HG02763 (cell line): ENCODE results near the gene CDH2.

Experiments used
- ATAC-seq: cut with Tn5 transposase; IDR thresholded peaks from one replicate; pipeline ENCODE4 v1.9.1; 2021; ENCODE audit warnings: mild to moderate bottlenecking, moderate library complexity; ENCODE audit not compliant: unreplicated experiment

CDH2 gene

GRCh38 chr18:28091197-28091596 is 85.7 kb downstream of the CDH2 start:
- no peak for ATAC-seq

DNA sequence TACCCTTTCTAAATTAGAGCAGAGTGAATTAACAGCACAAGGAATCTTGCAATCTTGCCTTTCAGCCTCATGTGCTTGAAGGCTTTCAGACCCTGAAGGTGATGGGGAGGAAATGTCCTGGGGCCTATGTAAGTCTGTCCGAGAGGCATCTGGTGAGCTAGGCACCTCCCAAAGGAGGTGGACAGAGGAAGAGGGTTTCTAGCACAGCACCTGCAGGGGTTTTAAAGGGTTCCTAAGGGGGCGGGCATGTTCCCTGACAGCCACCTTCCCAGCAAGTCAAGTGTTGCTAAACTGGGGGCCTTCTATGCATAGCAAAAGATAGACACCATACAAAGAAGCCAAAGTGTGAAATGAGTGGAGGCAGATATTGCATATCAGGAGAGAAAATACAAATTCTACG is 88.5 kb downstream of the CDH2 start:
- ATAC-seq = no peak

- no peak for ATAC-seq
Observed at GRCh38 chr18:28086670-28087552, 90.0 kb downstream of the CDH2 start.

DNA sequence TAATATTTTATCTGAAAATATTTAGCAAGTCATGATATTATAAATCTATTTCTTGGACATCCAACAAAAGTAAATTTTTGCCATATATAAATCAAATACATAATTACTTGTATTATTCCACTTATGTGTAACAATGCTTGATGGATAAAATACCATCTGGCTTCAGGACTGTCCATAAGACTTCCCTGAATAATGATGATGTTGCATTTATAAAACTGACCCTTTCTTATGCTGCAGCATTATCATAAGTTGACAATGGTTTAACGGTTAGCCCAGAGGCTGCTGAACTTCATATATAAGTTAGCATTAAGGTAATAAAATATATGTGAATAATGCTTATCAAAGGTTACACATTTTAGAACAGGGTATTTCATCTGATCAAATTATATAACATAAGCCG is 95.4 kb downstream of the CDH2 start:
- ATAC-seq = no peak

DNA sequence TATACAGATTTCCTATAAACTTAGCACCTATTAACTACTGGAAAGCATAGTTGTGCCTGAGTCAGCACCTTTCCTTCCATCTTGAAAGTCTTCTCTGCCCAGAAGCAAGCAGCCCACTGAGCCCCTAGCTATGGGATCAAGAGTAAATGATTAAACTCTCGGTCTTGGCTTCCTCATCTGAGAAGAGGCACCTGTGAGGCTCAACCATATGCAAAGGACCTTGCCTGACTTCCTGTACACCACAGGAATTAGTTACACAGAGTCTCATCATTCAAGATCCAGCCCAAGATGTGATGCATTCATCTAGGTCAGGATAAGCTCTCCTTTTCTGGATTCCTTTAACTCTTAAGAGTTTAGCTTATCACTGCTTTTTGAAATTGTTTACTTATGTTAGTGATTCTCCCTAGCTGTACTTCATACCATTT is 96.0 kb downstream of the CDH2 start:
- ATAC-seq = no peak

GRCh38 chr18:28079883-28080282 is 97.0 kb downstream of the CDH2 start:
- ATAC-seq = no peak

DNA sequence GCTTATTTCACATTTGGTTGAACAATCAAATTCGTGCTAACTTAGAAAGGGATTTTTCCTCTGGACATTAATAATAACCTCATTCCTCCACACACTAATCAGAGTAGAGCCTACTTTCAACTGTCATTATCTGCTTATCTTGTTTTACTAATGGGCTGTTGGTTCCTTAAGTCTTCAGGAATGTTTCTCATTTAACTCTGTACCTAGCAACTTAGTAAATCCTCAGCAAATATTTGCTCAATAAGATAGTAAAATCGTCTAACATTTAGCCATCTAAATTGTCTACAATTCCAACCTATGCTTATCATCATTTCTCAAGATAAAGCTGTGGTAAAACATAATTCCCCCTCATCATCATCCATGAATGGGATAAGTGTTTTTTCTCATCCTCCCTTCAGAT is 98.1 kb downstream of the CDH2 start:
- no peak for ATAC-seq

DNA sequence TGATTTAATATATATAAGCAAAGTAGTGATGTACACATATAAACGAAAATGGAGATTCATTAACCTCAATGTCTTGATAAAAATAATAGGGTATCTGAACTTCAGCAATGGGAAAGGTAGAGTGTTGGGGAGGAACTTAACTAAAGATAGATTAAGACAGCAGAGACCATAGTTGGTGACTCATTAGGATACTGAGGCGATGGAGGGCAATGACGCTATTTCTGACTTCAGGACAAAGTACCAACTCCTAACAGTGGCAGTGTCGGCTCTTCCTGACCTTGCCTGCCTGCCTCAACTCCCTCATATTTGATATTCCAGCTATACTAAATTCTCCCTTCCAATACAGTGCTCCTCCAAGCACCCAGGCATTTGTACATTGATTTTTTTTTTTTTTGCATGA is 98.6 kb downstream of the CDH2 start:
- ATAC-seq = no peak

DNA sequence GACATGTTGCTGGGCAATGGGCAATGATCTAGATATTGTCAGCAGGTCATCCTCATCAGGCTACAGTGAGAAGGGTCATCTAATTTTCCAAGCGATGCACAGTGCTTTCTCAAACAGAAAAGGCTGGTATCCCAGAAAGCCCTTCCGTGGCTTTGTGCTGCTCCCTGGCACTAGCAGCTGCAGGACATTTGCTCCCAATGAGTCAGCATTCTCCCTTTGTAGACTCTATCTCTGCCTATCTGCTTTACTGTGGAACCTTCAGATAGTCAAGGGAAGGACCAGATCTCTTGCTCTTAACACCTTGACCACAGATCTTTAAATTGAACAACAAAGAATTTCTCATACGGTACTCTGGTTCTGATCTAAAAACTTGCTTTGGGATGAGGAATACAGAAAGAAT is 101.4 kb downstream of the CDH2 start:
- no peak for ATAC-seq

DNA sequence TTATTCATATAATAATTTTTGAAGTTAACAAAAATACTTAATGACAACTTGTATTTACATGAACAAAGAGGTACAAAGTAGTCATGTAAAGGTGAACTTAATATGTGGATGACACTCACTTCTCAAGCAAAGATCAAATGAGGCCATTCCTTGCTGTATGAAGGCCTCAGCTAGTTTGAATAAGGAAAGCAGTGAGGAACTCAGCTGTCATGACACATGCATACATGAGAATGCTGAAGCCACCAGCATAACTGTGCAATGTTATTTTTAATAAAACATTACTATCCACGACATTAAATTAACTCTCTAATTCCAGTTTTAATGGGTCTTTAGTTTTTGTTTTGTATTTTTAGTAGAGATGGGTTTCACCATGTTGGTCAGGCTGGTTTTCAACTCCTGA is 102.9 kb downstream of the CDH2 start:
- ATAC-seq = no peak

DNA sequence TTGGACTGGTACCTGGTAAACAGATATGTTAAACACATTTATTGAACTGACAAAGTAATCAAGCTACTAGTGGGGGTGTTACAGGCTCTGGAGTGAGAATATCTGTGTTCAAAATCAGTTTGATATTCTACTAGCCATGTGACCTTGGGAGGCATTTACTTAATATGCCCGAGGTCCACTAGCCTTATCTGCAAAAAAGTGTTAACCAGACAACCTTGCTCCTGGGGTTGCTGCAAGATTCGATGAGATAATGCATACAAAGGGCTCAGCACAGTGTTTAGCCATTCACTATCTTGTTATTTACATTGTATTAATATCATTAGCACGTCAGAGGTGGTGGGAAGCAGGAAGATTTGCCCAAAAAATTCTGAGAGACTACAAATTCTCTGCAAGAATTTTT is 103.3 kb downstream of the CDH2 start:
- ATAC-seq = no peak

DNA sequence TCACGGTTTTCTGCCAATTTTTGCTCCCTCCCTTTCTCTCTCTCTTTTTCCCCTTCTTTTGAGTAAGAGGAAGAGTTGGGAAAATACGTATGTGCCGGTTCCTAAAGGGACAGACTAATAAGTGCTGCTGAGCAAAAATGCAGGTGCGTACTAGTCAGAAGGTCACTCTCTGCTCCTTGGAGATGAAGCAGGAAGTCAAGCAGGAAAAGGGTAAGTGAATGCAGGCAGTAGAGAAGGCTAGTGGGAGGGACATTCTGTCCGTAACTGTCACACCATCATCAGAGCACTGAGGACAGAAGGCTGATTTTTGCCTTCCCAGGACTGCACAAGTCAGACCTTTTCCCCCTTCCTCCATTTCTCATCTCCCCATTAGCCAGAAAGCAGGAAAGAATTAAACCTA is 105.7 kb downstream of the CDH2 start:
- no peak for ATAC-seq

DNA sequence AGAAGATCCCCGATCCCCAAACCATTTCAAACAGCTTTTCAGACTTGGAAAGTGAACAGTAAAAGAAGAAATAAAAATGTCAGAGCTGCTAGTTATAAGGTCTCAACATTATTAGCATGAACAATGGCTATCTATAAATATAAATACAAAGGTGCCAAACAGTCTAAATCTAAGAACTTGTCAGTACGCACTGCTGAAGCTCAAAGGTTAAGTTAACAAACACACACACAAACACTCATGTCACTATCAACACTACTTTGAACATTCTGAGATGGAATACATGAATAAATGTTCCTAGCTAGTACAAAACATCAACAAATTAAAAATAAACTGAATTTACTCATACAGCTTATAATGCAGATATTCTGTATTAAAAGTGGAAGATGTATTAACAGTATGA is 108.7 kb downstream of the CDH2 start:
- no peak for ATAC-seq

DNA sequence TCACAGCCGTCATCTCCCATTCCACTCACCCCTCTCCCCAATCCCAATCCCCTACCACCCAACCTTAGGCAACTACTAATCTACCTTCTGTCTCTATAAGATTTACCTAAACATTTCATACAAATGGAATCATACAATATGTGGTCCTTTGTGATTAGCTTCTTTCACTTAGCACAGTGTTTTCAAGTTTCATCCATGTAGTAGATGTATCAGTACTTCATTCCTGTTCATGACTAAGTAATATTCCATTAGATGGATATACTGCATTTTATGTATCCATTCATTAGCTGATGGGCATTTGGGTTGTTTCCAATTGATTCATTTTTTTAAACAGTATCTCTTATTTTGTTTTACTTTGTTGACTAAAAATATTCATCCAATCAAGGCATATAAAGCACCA is 109.6 kb downstream of the CDH2 start:
- no peak for ATAC-seq

DNA sequence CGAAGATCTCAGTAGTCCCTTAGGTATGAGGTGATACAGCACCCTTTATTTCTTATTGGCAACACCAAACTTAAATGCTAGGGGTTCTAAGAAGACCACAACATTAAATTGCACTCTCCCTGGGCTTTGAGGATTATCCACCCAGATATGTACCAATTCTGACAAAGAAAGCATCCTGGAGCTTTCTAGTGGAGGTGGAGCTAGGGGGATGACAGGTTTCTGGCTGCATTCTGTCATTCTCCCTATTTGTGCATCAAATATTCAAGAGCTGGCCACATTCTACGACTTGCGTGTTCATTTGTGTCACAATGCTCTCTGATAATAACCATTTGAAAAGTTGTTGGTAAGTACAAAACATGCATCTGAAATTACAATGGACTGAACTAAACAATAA is 111.1 kb downstream of the CDH2 start:
- no peak for ATAC-seq

- no peak for ATAC-seq
Observed at GRCh38 chr18:28065031-28065792, 111.7 kb downstream of the CDH2 start.

- ATAC-seq = no peak
Observed at GRCh38 chr18:28063926-28064325, 113.0 kb downstream of the CDH2 start.

DNA sequence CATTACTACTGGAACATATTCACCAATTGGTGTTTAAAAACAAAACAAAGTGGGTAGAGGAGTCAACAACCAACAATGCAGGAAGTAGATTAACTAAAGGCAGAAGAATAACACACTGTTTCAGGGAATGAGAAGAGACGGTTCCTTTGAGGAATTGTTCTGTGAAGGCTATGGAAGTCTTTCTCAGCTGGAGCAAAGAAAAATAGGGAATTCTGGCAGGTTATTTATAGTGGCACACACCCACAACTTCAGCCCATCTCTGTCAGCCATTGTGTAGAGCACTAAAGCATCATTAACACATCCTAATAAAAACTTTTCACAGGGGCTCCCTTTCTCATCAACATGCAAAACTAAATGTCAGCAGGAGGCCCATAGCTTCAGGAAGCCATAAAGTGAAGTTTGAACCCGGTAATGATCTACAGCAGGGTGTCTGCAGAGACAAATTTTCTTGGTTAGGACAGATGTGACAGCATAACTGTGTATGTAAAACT is 113.6 kb downstream of the CDH2 start:
- ATAC-seq = no peak

DNA sequence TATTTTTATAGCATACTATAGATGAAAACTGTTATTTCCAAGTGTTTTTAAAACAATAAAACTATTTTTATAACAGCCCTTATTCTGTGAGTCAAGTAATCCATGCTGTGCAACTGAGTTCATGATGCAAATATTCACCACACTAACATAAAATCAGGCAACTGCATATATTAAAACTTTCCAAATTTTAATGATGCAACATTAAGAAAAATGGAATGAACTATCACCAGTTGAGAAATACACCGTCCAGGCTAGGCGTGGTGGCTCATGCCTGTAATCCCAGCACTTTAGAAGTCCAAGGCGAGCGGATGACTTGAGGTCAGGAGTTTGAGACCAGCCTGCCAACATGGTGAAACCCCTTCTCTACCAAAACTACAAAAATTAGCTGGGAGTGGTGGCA is 114.5 kb downstream of the CDH2 start:
- no peak for ATAC-seq

DNA sequence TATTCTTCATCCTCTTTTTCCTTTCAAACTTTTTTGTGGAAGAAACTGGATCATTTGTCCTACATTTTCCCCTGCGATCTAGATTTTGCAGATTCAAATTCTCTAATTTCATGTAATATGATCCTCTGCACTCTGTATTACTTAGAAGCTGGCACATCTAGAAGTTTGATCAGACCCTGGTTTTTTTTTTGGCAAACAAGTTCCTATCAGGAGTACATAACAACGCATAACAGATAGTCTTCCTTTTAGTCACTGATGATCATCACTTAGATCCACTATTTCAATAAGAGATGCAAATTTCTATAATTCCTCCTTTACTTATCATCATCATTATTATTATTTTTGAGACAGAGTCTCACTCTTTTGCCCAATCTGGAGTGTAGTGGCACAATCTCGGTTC is 117.1 kb downstream of the CDH2 start:
- no peak for ATAC-seq

DNA sequence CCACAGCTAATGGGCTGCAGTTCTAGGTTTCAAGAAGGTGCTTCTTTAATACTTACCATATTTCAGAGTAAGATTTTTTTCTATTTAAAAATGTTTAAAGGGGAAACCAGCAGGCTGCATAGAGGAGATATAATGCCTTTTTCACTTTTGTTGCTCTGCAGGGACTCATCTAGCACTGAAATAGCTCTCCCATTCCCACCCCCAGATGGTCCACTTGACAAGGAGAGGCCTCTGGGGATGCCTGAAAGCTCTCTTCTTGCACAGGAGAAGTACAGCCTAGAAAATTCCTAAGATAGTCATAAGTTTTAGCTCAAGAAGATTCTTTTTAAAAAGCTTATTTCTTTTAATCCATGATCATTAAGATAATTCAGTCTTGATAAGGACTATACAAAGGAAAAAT is 126.4 kb downstream of the CDH2 start:
- no peak for ATAC-seq

- ATAC-seq = no peak
Observed at GRCh38 chr18:28048612-28049011, 128.3 kb downstream of the CDH2 start.
